ENCODE measurements around the gene DYNC2I2.
"Not testable (repeated sequence)": the region's sequence is repeated elsewhere in the genome, so short reads cannot be mapped to it uniquely, and the experiment has no call there.

Gene DYNC2I2

GRCh38 chr9:128685636-128686489 is 29.2 kb upstream of the DYNC2I2 start:
- no peak for DNase-seq (ENCODE audit: low read depth)

DNA sequence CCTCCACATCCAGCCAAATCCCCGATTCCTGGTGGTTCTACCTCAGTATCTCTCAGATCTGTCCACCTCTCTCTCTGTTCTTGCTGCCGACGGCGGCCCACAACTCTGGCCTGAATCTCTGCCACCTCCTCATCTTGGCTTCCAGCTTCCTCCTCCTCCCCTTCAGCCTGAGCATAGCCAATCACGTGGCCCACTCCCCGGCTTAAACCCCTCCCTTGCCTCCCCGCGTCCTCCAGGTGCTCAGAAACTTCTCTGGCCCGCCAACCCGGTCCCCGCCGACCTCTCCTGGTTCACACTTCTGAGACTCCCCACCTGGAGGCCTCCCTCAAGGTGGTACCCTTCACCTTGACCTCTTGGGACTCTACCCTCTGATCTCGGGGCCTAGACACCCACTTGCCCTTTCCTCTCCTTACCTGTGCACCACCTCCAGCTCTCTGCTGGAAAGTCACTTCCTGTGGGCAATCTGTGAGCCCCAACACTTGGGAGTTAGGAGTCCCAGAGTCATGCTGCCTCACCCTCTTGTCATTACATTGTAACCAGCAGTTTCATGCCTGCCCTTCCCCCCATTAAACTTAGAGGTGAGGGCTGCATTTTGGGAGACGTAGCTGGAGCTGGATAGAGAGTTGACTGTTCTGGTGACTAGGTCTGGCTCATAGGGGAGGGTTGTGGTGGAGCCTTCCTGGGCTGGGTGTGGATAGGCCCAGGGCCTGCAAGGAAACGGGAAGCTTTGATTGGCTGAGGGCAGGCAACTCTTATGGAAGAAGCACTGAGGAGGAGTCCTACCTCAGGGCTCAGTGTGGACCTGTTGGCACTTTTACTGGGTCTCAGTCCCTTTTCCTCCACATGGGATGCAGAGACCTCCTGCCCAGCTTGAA is 27.9 kb upstream of the DYNC2I2 start:
- peak; percentile 40 for DNase-seq (ENCODE audit: low read depth)

- no peak for DNase-seq (ENCODE audit: low read depth)
Observed at GRCh38 chr9:128684065-128684324, 27.3 kb upstream of the DYNC2I2 start.

DNA sequence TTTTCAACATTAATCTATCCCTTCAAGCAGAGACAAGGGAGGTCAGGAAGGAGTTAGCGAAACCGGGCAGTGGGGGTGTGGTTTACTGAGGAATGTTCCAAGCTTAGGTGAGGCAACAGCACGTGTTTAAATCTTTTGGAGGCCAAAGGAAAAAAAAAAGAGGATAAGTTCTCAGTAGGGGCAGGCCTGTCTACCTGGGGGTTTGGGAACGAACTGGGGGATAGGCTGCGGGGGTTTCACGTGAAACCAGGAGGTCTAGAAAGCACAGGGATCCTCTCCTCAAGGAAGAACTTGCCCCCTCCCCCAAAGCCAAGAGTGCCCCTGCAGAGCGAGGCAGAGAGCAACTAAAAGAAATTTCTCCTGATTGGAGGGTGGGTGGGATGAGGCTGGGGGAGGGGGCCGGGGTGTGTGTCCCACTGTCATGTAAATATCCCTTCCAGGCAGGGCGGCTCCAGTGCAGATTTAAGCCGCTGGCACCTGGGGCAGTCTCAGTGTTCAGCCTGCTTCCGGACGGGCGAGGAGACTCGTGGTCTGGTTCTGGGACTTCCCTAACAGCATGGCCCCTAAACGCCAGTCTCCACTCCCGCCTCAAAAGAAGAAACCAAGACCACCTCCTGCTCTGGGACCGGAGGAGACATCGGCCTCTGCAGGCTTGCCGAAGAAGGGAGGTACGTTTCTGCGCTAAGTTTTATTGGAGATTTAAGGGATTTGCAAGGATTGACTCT is 26.9 kb upstream of the DYNC2I2 start:
- DNase-seq (ENCODE audit: low read depth): no peak

DNA sequence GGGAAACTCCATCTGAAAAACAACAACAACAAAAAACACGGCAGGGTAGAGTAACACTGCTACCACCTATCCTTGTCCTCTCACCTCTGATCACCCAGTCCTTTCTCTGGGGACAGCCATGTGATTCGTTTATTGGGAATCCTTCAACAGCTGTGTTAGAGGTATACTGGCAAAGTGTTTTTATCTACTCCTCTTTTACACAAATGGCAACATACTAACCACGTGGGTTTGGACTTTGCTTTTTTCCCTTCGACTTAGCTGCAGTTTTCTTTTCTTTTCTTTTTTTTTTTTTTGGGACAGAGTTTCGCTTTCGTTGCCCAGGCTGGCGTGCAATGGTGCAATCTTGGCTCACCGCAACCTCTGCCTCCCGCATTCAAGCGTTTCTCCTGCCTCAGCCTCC is 21.1 kb upstream of the DYNC2I2 start:
- DNase-seq (ENCODE audit: low read depth): no peak

DNA sequence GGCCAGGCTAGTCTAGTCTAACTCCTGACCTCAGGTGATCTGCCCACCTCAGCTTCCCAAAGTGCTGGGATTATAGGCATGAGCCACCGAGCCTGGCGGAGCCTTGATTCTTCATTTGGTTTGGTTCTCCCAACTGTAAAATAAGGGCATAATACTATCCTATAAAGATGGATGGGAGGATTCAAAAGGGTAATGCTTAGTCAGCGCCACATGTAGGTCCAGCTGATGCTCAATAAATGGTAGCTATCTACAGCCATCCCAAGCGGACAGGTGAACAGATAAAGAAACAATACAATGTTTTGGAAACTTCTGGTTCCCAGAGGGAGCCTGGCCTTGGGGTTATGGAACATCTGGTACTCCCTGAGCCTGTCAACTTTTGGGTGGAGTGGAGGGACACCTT is 18.7 kb upstream of the DYNC2I2 start:
- no peak for DNase-seq (ENCODE audit: low read depth)

DNA sequence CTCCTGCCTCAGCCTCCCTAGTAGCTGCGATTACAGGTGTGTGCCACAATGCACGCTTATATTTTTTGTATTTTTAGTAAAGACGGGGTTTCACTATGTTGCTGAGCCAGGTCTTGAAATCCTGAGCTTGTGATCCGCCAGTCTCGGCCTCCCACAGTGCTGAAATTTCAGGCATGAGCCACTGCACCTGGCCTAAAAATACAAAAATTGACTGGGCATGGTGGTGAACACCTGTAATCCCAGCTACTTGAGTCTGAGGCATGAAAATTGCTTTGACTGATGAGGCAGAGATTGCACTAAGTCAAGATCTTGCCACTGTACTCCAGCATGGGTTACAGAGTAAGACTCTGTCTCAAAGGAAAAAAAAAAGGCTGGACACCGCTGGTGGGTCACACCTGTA is 13.1 kb upstream of the DYNC2I2 start:
- no peak for DNase-seq (ENCODE audit: low read depth)

DNA sequence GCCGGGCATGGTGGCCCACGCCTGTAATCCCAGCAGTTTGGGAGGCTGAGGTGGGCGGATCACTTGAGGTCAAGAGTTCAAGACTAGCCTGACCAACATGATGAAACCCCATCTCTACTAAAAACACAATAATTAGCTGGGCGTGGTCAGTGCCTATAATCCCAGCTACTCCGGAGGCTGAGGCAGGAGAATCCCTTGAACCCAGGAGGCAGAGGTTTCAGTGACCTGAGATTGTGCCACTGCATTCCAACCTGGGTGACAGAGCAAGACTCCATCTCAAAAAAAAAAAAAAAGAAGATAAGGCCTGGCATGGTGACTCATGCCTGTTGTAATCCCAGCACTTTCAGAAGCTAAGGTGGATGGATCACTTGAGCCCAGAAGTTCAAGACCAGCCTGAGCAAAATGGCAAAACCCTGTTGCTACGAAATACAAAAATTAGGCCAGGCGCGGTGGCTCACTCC is 9.9 kb upstream of the DYNC2I2 start:
- not testable (repeated sequence) for DNase-seq (ENCODE audit: low read depth)

DNA sequence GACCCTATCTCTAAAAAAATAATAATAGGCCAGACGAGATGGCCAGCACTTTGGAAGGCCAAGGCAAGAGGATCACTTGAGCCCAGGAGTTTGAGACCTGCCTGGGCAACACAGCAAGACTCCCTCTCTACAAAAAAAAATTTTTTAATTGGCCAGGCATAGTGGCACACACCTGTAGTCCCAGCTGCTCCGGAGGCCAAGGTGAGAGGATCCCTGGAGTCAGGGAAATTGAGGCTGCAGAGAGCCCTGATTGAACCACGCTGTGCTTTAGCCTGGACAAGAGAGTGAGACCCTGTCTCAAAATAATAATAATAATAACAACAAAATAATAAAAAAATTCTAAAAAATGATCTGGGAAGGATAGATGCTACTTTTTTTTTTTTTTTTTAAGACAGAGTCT is 1.1 kb upstream of the DYNC2I2 start:
- no peak for DNase-seq (ENCODE audit: low read depth)

DNA sequence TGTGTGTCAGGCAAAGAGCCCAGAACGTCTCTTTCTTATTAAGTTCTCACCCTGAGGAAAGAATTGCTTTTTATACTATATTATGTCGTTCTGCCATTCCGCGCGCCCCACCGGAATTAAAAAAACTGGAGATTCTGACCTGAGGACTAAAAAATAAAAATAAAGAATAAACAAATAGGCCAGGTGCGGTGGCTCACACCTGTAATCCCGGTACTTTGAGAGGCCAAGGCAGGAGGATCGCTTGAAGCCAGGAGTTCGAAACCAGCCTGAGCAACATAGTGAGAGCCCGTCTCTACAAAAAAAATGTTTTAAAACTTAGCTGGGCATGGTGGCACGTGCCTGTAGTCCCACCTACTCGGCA is 677 bp upstream of the DYNC2I2 start:
- no peak for DNase-seq (ENCODE audit: low read depth)

GRCh38 chr9:128654481-128654880 is 2.2 kb downstream of the DYNC2I2 start:
- DNase-seq (ENCODE audit: low read depth): no peak

DNA sequence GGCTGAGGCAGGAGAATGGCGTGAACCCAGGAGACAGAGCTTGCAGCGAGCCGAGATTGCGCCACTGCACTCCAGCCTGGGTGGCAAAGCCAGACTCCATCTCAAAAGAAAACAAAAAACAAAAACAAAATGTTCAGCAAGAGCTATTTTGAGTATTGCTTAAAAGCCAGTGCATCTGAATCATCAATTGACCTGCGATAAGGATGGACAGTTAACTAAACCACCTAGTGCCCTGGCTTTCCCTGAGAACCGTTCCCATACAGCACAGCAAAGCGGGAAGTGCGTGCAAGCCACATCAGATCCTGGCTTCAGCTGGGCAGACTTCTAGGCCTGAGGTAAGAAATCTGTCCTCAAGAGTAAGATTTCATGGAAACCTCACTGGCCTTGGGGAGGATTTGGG is 2.7 kb downstream of the DYNC2I2 start:
- no peak for DNase-seq (ENCODE audit: low read depth)

DNA sequence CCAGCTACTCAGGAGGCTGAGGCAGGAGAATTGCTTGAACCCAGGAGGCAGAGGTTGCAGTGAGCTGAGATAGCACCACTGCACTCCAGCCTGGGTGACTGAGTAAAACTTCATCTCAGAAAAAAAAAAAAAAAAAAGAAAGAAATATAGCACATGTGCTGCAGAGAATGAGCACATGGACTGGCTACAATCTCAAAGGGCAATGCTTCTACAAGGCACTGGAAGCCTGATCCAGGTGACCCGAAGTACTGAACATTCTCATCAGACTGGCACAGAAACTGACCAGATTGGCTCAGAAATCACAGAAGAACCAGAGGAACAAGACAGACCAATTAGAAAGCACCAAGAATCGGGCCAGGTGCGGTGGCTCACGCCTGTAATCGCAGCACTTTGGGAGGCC is 4.8 kb downstream of the DYNC2I2 start:
- no peak for DNase-seq (ENCODE audit: low read depth)

DNA sequence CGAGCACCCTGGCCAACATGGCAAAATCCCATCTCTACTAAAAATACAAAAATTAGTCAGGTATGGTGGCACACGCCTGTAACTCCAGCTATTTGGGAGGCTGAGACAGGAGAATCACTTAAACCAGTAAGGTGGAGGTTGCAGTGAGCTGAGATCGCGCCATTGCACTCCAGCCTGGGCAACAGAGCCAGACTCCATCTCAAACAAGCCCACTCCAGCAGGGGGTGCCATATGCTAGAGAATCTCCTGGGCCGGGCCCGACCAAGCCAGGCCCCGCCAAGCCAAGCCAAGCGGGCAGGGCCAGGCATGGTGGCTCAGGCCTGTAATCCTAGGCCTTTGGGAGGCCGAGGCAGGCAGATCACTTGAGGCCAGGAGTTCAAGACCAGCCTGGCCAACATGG is 8.4 kb downstream of the DYNC2I2 start:
- DNase-seq (ENCODE audit: low read depth): peak; percentile 21

- no peak for DNase-seq (ENCODE audit: low read depth)
Observed at GRCh38 chr9:128643519-128644300, 12.9 kb downstream of the DYNC2I2 start.

DNA sequence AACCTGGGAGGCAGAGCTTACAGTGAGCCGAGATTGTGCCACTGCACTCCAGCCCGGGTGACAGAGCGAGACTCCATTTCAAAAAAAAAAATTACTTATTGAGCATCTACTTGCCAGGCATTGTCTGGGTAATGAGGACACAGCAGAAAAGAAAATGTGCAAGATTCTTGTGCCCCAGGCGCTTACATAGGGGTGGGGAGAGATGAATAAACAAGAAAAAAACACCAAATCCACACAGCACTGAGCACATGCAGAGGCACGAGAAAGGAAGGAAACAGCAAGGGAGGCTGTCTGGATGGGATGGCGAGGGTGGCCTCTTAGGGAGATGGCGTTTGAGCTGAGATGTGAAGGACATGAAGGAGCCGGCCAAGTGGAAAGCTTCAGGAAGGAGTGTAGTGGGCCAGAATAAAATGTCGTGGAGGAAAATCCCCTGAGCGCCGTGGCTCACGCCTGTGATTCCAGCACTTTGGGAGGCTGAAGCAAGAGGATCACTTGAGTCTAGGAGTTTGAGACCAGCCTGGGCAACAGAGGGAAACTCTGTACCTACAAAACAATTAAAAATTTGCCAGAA is 13.9 kb downstream of the DYNC2I2 start:
- no peak for DNase-seq (ENCODE audit: low read depth)

GRCh38 chr9:128640603-128641002 is 16.0 kb downstream of the DYNC2I2 start:
- no peak for DNase-seq (ENCODE audit: low read depth)

DNA sequence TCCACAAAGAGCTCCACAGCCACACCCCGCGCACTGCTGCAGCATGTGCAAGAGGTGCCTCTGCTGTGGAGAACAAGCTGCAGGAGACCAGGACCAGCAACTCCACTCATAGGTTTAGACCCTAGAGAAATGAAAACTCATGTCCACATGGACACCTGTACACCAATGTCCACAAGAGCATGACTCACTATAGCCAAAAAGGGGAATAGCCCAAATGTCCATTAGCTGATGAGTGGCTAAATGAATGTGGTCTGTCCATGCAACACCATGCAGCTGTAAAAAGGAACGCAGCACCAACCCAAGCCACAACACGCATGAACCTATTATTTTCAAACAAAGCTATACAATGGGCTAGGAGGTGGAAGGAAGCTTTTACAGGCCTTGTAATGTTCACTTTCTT is 18.1 kb downstream of the DYNC2I2 start:
- no peak for DNase-seq (ENCODE audit: low read depth)

DNA sequence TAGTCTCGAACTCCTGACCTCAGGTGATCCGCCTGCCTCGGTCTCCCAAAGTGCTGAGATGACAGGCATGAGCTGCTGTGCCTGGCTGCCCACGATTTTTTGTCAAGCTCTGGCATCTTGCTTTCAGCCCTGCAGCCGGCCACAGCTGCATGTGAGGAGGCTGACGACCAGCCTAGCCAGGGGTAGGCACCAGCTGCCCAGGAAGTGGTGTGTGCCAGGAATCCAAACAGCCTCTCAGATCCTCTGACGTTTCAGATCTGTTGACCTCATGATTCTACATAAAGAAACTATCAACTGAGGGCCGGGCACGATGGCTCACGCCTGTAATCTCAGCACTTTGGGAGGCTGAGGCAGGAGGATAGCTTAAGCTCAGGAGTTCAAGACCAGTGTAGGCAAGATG is 19.0 kb downstream of the DYNC2I2 start:
- no peak for DNase-seq (ENCODE audit: low read depth)

DNA sequence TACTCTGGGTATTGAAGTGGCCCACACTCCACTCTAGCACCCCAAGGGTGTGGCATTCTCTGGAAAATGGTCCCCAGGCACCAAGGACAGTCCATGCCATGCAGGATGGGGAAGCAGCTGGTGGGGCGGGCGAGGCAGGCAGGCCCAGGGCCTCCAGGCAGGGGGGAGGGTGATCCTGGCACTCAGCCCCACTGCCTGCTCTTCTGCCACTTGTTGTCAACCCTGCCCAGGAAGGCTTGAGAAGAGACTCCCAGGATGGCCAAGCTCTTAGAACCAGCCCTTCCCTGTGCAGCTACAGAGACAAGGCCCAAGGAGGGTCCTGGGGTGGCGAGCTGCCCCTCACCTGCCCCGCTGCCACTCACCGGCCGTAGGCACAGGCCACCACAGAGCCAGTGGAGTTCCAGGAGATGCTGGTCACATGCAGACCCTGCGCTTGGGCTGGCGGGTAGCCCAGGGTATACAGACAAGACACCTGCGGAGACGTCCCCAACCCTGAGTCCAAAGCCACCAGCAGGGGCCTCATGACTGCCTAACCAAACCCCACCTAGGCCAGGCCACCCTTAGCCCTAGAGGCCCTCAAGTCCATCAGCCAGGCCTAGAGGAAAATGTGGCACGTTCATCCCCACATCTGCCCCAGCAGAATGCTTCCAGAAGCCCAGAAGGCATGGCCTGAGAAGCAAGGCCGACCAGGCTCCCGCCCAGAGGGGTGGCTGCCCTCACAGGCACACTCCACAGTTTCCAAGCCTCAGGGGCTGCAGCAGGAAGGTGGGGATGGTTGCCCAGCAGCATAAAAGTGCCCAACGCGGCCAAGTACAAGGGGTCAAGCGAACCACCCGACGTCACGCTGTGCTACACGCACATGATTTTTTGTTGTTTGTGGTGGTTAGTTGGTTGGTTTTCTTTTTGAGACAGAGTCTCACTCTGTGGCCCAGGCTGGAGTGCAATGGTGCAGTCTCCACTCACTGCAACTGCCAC is 19.8 kb downstream of the DYNC2I2 start:
- DNase-seq (ENCODE audit: low read depth): no peak

DNA sequence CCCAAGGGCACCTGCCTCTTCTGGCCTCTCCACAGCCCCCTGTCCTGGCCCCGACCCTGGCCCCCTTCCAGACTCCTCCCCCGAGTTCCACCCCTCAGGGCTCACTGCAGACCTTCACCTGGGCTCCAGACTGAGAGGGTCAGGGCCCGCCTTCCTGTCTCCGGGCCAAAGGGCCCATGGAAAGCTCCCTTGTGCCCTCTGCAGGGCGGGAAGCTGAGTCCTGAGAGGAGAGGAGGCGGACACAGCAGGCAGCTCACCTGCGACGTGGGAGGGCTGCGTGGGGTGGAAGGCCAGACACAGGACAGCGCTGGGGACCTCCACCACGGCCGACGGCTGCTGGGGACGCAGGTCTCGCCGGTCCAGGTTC is 20.6 kb downstream of the DYNC2I2 start:
- DNase-seq (ENCODE audit: low read depth): no peak
